SK-N-MC (cell line): ENCODE data around the gene CERKL.

Source experiments
- DNase-seq: peaks from one replicate; pipeline ENCODE4 v3.0.0-alpha.2; 2011; ENCODE audit warnings: low read depth, low spot score
- H3K27ac ChIP-seq: fragments of 200-600 bp; sonication (generic); 2 replicates; pipeline ENCODE4 v1.5.1; 2016; ENCODE audit warnings: mixed run types
- H3K36me3 ChIP-seq: fragments of 200-600 bp; sonication (generic); 2 replicates; pipeline ENCODE4 v1.6.1; 2017; ENCODE audit warnings: antibody characterized with exemption, low read length, mixed read lengths; ENCODE audit not compliant: insufficient read depth
- H3K4me3 ChIP-seq: fragments of 200-600 bp; sonication (generic); 2 replicates; pipeline ENCODE4 v1.5.1; 2016
- H3K9ac ChIP-seq: fragments of 200-600 bp; sonication (generic); 2 replicates; pipeline ENCODE4 v1.8.0; 2017; ENCODE audit warnings: mixed run types, mixed read lengths; ENCODE audit not compliant: insufficient read length
- H3K9me3 ChIP-seq: fragments of 200-600 bp; sonication (generic); 2 replicates; pipeline ENCODE4 v1.6.1; 2017; ENCODE audit warnings: low read depth, mild to moderate bottlenecking, antibody characterized with exemption, low read length, moderate library complexity, mixed read lengths
- EZH2 ChIP-seq: fragments of 200-600 bp; sonication (generic); IDR thresholded peaks from one replicate; pipeline ENCODE4 v1.6.1; 2017; ENCODE audit warnings: antibody characterized with exemption
- FOXP2 ChIP-seq: optimal IDR thresholded peaks from 2 replicates; pipeline ENCODE3; 2011; ENCODE audit warnings: mild to moderate bottlenecking, moderate library complexity; ENCODE audit not compliant: insufficient read depth; ENCODE audit errors: extremely low read length, control extremely low read depth
- POLR2AphosphoS5 ChIP-seq: IDR thresholded peaks from 2 replicates; pipeline ENCODE4 v1.6.1; 2012; ENCODE audit warnings: mild to moderate bottlenecking, low read depth, low read length, borderline replicate concordance

Gene CERKL

DNA sequence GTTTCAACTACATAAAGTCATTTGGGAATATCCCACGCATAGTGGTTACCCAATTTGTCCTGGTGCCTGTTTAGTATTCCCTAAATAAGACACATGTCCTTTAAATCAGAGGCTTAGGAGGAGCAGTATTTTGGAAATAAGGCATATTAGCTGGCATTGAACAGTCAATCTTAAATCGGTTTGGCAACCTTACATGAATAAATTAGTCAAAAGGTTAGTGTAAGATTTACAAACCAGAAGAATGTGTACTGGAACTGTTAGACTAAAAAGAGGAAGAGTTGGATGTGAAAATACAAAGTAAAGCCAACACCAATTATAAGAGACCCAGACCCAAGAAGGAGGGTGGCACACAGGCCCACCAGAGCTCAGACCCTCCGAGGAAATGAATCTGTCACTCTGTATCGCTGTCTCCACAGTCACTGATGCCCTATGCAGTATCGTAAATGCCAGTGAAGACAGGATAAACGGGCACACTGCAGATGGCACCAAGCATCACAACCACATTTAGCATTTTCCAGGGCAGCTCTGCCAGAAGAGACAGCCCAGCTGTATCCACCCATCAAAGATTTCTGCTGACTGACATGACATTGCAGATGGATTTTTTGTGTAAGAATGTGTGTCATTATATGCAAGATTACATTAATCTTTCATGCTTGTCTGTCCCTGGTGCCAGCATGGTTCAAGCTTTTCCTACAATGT is 90.4 kb downstream of the CERKL start:
- no peak for TF ChIP-seq EZH2
- TF ChIP-seq FOXP2 = no peak
- TF ChIP-seq POLR2AphosphoS5 = no peak
- H3K36me3 ChIP-seq = no peaks in the 10 kb centered on the region
- DNase-seq = no peak
- H3K9me3 ChIP-seq = no peaks in the 10 kb centered on the region
- no peak overlapping the region for H3K4me3 ChIP-seq
- no peak overlapping the region for H3K27ac ChIP-seq
- H3K9ac ChIP-seq = no peak overlapping the region

DNA sequence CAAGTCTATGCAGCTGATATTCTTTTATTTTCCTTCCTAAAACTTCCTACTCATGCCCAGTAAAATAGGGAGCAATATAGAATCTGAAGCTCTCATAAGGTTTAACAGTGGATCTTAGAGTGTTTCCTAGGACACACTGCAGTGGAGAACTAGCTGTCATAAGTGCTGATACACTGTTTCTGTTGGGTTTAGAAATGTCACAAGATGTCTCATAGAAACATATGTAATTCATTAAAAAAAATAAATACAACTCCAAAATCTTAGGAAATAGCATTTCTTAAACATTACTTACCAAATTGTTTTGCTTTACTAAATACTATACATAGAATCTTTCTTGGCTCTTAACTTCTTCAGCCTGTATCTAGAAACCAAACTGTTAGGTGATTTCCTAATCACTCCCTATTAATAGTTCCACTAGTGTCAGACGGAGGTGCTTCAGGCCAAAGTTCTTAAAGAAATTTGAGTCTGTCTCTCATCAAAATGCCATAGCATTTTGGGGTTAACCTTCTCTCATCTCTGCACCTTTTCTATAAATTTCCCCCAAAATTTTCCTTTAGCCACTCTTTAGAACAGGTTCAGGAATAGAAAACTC is 93.7 kb downstream of the CERKL start:
- Histone ChIP-seq H3K9ac (no peak overlapping the region), H3K4me3 (no peak overlapping the region), H3K36me3 (no peaks in the 10 kb centered on the region), H3K9me3 (no peaks in the 10 kb centered on the region), H3K27ac (no peak overlapping the region)
- DNase-seq = no peak
- TF ChIP-seq FOXP2 = no peak
- TF ChIP-seq POLR2AphosphoS5 = no peak
- TF ChIP-seq EZH2 = no peak

DNA sequence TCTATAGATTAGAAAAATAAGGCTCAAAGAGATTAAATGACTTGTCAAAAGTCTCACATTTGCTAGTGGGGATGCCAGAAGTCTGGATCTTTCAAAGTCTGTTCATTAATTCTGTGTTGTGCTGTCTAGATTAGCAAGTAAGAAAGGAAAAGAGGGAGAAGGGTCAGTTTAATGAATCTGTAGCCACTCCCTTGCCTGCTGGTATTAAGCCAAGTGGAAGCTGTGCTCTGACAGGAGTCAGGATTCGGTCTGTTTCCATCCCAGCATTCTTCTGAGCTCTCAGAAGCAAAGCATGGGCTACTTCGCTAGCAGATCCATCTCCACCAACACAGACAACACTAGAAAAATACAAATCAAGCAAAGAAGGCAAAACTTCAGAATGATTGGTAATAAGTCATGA is 98.5 kb downstream of the CERKL start:
- Histone ChIP-seq H3K27ac (no peak overlapping the region), H3K9me3 (no peaks in the 10 kb centered on the region), H3K36me3 (no peaks in the 10 kb centered on the region), H3K9ac (no peak overlapping the region), H3K4me3 (no peak overlapping the region)
- no peak for TF ChIP-seq FOXP2
- no peak for TF ChIP-seq EZH2
- no peak for TF ChIP-seq POLR2AphosphoS5
- no peak for DNase-seq

DNA sequence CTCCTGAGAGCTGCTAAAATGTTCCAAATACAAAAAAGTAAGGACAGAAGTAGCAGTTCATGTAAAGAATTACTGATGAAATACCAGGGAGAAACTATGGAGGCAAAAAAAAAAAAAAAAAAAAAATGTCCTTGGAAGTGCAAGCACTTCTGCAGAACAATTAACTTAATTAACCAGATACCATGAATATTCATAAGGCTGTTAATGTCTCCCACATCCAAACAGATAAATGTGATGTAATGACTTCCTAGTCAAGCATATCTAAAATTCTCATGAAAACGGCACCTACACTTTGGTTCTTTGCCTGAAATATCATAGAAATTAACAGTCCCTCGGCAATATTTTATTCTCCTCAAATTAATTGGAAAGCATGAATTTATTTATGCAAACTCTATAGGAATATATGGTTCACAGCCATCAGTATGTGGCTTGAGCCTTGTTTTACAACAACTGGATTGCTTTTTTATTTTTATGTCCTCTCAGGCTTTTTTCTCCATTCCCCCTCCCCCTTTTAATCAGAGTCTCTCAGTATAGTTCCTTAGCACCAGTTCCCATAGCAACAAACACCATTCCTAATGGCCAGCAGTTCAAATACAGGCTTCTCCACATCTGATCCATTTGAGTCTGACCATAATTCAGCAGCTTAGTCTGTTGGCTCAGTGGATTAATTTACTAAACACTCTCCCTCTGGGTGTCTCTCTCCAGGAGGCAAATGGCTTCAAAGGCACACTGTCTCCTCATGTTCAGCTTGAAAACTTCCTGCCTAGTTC is 102.7 kb downstream of the CERKL start:
- TF ChIP-seq FOXP2 (no peak), POLR2AphosphoS5 (no peak), EZH2 (no peak)
- no peak for DNase-seq

DNA sequence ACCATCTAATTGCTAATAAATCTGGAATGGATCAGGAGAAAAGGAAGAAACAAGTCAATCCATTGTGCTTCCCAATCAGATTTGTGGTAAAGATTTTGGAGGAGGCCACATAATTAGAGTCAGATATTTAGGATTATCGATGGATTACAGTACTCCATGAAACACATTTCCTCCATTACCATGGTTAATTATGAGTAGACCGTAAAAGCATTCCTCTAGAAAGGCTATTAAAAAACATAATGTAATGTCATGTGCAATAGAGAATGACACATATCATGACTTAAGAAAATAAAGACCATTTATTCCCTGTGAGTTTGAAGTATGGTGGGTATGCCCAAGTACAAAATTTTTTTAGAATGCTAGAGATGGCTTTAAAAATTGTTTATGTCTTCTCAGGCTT is 103.7 kb downstream of the CERKL start:
- no peak overlapping the region for H3K9ac ChIP-seq
- no peak for DNase-seq
- no peaks in the 10 kb centered on the region for H3K9me3 ChIP-seq
- no peak overlapping the region for H3K4me3 ChIP-seq
- no peaks in the 10 kb centered on the region for H3K36me3 ChIP-seq
- 0 out of 2 replicates have a peak overlapping the region, but pooled peaks have one; percentile 22 for H3K27ac ChIP-seq
- no peak for TF ChIP-seq POLR2AphosphoS5
- TF ChIP-seq EZH2 = no peak
- no peak for TF ChIP-seq FOXP2

More for the DNA sequence above, 102.7 kb downstream of the CERKL start:
- Histone ChIP-seq H3K36me3 (no peaks in the 10 kb centered on the region), H3K27ac (peak overlapping the region; percentile 22; the same call in 1 of the 2 replicates), H3K9ac (no peak overlapping the region), H3K9me3 (no peaks in the 10 kb centered on the region), H3K4me3 (peak overlapping the region; percentile 34)

DNA sequence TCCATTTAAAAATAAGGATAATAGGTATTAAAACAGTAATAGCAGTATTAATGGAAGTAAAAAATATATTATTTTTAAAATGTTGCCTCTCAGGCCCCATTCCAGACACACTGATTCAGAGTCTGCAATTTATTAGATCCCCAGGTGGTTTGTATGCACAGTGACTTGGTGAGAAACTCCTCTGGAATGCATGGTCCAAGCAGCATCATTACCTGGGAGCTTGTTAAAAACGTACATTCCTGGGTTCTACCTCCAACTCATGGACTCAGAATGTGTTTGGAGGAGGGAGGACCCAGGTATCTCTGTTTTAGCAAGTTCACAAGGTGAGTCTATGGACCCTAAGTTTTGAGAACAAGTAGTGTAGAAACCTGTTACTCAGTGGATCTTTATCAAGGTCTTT is 104.1 kb downstream of the CERKL start:
- no peak overlapping the region for H3K27ac ChIP-seq
- no peak overlapping the region for H3K4me3 ChIP-seq
- H3K36me3 ChIP-seq = no peaks in the 10 kb centered on the region
- no peaks in the 10 kb centered on the region for H3K9me3 ChIP-seq
- no peak for DNase-seq
- H3K9ac ChIP-seq = no peak overlapping the region
- no peak for TF ChIP-seq EZH2
- no peak for TF ChIP-seq POLR2AphosphoS5
- TF ChIP-seq FOXP2 = no peak

DNA sequence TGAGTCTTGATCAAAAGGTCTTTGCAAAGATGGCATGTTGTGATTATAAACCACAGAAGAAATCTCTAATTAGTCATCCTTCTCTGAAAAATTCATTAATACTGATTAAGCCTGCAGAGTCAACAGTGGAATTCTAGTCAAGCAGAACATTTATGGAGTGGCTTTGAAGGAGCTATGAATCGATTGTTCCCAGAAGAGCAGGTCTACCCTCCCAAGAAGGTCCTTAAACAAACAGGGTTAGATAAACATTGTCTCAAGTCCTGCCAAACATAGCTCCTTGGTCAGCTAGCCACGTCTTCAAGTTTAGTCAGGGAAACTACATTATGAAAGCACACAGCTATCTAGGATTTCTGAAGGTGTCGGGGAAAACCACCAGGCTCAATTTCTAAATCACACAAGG is 110.8 kb downstream of the CERKL start:
- Histone ChIP-seq H3K36me3 (no peaks in the 10 kb centered on the region), H3K27ac (no peak overlapping the region), H3K9me3 (no peaks in the 10 kb centered on the region), H3K9ac (no peak overlapping the region), H3K4me3 (no peak overlapping the region)
- DNase-seq = no peak
- TF ChIP-seq FOXP2 (no peak), EZH2 (no peak), POLR2AphosphoS5 (no peak)

DNA sequence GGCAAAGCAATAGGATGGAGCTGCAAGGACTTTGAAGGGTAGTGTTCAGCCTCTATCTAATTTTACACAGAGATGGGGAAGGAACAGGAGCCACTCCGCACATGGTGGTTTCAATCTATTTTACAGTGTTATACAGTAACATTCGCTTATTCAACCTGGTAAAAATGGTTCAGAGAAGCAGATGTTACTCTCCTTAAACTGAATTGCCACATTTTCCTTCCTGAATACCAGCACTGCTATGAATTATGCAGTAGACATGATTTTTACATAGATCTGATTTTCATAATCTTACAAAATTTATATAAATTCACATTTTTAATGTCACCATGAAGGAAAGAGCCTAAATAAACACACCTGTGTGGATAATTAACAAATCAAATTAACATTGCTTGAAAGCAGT is 114.7 kb downstream of the CERKL start:
- Histone ChIP-seq H3K4me3 (no peak overlapping the region), H3K9ac (no peak overlapping the region), H3K9me3 (no peaks in the 10 kb centered on the region), H3K36me3 (no peaks in the 10 kb centered on the region), H3K27ac (no peak overlapping the region)
- no peak for DNase-seq
- no peak for TF ChIP-seq EZH2
- no peak for TF ChIP-seq FOXP2
- no peak for TF ChIP-seq POLR2AphosphoS5
